Stimulated activated CD8-positive, alpha-beta memory T cell treated with anti-CD3 and anti-CD28 coated beads, Interleukin-7, amount 100 ng/mL, for 1 hour (primary cell): Measurements from ENCODE around the gene CPTP.
"Not testable (repeated sequence)": the region's sequence is repeated elsewhere in the genome, so short reads cannot be mapped to it uniquely, and the experiment has no call there.

Experiments
- DNase-seq, 2 donors: peaks; one replicate each; pipeline ENCODE4 v3.0.0-alpha.2; 2020; ENCODE audit warnings: low read depth in 2 of 2

Gene CPTP

DNA sequence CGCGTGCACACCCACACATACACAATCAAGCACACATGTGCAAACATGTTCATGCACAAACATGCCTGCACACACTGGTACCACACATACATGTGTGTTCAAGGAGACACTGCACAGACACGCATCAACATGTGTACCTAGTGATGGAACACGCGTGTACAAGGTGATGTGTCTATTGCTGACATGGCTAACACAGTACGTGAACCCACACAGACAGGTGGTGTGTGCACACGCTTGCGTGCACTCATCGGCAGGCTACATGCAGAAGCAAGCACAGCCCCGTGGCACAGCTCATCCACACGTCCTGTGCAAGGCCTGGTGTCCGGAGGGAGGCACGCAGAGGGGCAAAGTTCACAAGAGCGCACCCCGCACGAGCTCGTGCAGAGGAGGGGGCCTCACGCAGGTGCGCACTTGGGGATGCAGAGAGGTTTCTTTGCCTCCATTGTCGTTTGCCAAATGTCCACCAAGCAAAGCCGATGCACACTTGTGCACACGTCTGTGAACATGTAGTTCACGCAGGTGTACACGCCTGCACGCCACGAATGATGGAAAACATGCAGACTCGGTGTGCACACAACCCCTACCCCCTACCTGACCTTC is 17.8 kb upstream of the CPTP start:
- no peak for DNase-seq

DNA sequence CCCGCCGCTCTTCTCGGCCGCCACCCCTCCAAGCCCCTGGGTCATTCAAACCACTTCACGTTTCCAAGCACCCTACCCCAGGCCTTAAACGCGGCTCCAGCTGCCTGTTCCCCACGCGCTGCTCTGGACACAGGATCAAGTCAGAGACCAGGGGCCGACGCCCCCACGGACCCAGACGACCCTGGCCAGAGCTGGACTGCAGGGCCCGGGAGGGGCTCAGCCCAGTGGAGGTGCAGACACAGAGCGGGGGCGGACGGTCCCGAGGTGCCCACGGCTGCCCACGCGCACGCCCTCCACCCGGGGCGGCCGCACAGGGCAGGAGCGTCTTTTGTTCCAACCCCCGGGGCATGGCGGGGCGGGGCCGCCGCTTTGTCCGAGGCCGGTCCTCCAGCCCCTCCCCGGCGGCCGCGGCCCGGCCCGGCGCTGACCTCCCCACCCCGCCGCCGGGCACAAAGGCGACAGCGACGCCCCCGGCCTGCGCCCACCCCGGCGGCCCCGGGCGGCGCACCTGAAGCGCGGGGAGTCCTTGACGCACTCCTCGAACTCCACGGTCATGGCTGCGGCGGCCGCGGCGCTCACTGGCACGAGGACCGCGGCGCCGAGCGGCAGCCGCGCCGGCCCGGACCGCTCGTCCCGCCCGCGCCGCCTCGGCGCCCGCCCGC is 17.2 kb upstream of the CPTP start:
- DNase-seq, result no peak

DNA sequence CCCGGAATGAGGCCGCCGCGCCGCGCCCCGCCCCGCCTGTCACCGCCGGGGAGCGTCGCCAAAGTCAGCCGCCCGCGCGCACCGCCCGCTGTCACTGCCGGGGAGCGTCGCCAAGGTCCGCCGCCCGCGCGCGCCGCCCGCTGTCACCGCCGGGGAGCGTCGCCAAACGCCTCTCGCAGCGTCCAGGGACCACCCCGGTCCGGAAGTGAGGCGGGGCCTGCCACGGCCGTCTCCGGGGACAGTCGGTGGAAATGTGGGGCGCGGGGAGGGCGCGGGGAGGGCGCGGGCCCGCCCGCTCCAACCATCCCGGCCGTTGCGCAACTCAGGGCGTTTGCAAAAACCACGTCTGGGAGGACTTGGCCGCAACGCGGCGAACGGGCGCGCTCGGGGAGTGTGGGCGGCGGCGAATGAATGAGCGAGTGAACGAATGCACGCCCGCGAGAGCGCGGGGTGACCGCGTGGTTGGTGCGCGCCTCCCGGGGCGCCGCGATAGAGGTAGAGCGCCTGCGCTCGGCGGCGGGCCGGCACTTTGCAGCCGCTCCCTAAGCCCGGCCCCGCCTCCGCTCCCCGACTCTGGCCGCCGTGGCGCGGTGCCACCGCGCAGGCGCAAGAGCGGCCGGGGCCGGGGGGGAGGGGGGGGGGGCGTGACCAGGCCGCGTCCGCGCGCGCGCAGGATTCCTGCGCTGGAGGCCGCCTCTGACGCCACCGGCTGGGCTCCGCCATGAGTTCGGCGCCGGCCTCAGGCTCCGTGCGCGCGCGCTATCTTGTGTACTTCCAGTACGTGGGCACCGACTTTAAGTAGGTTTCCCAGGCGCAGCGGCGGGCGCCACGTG is 16.5 kb upstream of the CPTP start, which contains the start of the genes ACAP3 and PUSL1:
TSS of gene ACAP3 (minus strand) at position 8 of the 833 bp plus-strand sequence. CDS start 115 bp downstream, outside the sequence.
TSS of gene PUSL1 (plus strand) at position 675 of the 833 bp plus-strand sequence. CDS start at position 722, 47 bp downstream.
- peak; percentile 63 to 73 for DNase-seq

DNA sequence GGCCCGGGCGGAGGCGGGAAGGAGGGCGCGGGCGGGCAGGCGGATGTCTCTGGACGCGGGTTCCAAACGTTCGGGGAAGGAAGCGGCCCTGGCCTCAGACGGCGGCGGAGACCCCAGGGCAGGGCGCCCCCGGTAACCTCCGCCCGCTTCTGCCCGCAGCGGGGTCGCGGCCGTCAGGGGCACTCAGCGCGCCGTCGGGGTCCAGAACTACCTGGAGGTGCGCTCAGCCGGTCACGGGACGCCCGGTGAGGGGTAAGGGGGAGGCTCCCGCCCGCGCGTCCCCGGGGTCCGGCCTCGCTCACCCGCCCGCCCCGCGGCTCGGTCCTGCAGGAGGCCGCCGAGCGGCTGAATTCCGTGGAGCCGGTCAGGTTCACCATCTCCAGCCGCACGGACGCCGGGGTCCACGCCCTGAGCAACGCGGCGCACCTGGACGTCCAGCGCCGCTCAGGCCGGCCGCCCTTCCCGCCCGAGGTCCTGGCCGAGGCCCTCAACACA is 15.8 kb upstream of the CPTP start:
- DNase-seq, result no peak

DNA sequence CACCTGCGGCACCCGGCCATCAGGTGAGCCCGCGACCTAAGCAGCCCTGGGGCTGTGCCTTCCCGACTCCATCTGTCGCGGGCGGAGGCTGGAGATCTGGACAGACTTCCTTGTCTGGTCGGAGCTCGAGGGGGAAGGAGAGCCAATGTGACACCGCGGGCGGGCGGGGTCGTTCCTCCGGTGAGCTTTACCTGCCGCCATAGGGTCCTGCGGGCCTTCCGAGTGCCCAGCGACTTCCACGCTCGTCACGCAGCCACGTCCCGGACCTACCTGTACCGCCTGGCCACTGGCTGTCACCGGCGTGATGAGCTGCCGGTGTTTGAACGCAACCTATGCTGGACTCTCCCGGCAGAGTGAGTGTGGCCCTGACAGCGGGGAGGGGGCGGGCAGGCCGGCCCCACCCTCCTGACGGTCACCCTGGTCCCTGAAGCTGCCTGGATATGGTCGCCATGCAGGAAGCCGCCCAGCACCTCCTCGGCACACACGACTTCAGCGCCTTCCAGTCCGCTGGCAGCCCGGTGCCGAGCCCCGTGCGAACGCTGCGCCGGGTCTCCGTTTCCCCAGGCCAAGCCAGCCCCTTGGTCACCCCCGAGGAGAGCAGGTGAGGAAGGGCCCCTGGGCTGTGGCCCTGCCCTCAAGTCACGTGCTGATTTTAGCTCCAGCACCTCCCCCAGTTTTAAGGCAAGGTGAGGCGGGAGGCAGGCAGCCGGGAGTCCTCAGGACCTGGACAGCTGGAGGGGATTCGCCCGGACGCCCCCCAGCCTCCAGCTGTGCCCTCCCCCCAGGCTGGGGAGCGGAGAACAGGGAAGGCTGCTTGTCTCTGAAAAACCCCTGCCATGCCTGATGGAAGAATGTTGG is 15.1 kb upstream of the CPTP start:
- no peak for DNase-seq

DNA sequence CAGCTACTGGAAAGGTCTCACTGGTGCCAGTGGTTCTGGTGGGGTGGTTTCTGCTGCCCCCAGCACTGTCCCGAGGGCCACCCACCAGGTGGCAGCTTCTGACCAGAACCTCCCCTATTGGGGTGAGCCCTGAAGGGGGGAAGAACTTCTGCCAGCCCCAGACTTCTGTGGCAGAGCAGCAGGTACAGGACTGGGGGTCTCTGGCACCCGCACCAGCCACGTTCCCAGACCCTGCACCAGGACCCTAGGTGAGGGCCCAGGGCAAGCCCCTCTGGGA is 14.6 kb upstream of the CPTP start:
- DNase-seq, result no peak

DNA sequence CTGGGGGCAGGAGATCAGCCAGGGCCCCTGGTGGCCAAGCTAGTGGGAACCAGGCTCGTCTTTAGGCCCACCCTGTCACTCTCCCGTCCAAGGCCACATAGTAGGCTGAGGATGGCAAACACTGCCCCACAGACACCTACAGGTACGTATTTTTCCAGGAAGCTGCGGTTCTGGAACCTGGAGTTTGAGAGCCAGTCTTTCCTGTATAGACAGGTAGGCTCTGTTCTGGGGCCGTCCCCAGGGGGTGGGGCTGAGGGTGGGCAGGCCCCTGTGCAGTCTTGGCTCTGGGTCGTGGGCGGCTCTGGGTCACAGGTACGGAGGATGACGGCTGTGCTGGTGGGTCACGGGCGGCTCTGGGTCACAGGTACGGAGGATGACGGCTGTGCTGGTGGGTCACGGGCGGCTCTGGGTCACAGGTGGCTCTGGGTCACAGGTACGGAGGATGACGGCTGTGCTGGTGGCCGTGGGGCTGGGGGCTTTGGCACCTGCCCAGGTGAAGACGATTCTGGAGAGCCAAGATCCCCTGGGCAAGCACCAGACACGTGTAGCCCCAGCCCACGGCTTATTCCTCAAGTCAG is 14.0 kb upstream of the CPTP start:
- no peak for DNase-seq

DNA sequence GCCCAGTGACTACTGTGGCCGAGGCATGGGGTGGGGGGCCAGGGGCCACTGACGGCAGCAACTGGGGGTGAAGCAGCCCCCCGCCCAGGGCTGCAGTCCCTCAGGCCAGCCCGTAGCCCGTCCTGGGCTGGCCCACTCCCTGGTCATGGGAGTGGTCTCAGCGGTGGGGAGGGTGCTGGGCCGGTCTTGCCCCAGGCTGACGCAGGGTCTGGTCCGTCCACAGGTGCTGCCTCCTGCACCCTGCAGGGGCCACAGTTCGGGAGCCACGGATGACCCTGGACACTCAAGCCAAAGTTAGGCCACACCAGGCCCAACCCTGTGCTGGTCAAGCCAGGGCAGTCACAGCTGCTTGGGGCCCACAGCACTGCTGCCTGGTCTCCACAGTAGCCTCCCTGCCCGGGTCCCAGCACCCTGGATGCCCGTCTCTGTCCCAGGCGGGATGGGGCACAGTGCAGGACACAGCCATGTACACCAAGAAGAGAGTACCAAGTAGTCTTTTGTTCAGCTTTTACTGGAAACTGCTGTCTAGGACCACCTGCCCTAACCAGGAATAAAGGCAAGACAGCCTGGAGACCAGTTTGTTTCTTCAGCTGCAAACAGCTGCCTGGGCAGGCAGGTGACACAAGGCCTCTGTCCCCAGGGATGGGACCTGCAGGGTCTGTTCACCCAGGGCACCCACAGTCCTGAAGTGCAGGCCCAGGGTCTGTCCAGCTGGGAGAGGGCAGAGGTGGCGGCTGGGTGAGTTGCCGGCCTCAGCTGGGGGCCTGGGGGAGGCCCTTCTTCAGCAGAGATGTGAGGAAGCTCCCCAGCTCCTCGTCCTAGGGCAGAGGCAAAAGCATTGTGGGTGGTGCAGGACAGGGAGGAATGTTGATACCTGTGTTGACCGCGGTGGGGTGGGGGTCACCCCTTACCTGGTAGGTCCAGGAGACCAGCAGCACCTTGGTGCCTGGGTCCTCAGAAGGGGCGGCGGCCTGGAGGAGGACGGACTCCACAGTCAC is 13.2 kb upstream of the CPTP start:
- DNase-seq, result no peak

DNA sequence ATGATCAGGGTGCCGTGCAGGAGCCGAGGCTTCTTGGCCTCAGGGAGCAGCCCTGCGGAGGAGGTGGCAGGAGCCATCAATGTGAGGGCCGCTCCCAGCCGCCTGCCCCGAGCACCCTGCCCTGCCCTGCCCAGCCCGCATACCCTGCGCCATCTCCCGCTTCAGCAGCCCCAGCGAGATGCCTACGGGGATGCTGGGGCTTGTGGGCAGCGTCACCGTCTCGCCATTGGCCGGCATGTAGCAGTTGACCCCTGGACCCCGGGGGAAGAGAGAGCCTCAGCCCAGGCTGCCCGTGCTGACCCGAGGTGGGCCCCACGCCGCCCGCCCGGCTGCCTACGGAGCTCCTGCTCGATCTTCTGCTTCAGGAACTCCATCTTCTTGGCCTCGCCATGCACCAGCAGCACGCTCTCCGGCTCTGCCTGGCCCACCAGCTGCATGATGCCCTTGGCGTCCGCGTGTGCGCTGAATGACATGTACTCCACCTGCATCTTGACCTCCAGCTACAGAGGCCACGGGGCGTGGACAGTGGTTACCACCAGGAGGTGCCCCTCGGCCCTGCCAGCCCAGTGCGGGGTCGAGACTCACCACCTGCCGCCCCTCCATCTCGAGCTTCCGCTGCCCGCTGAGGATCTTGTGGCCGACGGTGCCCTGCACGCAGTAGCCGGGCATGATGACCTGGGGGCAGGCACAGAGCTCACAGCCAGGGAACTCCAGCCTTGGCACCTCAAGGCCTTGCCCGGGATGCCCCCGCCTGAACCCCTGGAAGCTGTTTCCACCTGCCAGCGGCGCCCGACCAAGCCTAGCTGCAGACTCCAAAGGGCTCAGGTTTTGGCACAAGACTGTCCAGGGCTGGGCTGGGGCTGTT is 11.9 kb upstream of the CPTP start:
- DNase-seq, result no peak

DNA sequence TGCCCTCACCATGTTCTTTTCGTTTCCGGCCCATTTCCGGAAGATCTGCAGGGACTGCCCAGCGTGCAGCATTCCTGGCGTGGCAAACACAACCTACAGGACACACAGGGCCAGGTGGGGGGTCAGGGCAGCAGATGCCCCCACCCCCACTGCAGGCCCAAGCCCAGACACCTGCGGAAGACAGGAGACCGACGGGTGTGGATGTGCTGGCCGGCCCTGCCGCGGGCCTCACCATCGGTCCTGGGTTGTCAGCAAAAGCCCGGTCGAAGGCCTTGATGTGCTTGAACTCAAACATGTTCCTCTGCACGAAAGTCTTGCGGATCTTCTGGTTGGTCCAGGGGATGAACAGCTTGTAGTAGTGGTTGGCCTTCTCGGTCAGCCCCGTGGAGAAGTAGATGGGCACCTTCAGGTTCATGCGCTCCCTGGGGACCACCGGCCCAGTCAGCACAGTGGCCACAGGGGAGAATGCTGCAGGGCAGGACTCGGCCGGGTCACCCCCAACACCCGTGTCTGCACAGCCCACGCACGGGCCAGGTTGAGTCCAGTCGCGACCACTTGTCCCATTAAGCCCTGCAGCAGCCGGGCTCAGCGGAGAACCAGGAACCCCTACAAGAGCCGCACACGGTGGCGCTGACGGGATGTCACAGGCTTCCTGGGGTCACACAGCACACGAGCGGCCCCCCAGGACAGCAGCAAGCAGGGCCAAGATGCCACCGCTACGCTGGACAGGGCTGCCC is 10.9 kb upstream of the CPTP start:
- no peak for DNase-seq

DNA sequence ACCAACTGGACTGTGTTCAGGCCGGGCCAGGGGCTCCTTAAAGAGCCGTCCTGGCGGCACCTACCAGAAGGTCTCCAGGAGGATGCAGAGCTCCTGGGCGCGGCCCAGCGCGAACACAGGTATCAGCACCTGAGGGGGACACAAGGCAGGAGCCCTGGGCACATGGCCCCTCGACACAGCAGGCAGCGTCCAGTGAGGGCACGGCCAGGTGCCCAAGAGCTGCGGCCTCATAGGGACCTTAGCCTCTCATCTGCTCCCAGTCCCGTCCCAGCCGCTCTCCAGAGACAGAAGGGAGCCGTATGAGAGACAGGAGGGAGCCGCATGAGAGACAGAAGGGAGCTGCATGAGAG is 10.4 kb upstream of the CPTP start:
- DNase-seq, result no peak

DNA sequence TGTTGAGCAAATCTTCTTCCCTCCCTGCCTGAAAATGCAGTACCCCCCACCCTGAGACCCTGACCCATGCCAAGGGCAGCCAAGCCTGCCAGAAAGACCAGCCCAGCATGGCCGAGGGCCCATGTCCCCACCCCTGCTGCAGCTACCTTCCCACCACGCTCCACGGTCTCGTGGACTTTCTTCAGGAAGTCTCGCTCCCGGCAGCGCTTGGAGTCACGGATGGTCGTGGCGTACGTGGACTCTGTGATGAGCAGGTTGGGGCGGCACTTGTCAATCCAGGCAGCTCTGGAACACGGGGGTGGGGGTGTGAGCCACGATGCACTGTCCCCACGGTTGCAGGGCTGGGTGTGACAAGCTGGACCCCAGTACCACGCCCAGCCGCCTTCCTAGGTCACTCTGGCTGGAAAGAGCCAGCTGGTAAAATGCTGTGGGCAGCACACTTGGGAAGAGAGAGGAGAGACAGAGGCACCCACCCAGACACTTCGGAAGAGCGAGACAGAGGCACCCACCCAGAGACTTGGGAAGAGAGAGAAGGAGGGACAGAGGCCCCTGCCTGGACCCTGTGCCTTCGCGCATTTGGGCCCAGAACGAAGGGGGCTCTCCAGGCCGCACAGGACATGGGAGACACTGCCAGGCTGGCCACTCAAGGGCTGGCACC is 9.8 kb upstream of the CPTP start:
- DNase-seq, result no peak

DNA sequence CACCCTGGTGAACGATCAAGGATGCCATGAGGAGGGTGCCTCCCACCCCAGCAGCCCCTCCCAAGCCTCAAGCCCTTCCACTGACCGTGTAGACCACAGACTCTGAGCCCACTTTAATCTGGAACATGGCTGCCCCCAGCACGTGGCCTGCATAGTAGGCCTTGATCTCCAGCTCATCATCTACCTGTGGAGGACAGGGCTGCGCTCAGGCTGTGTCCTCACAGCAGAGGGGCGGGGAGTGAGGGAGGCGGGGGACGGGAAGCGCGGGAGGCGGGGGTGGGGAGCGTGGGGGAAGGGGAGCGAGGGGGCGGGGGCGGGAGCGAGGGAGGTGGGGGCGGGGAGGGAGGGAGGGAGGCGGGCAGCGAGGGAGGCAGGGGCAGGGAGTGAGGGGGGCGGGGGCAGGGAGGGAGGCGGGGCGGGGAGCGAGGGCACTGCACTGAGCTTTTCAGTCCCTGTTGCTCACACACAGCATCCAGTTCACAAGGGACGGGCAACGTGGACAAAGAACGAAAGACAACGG is 9.1 kb upstream of the CPTP start:
- no peak for DNase-seq

DNA sequence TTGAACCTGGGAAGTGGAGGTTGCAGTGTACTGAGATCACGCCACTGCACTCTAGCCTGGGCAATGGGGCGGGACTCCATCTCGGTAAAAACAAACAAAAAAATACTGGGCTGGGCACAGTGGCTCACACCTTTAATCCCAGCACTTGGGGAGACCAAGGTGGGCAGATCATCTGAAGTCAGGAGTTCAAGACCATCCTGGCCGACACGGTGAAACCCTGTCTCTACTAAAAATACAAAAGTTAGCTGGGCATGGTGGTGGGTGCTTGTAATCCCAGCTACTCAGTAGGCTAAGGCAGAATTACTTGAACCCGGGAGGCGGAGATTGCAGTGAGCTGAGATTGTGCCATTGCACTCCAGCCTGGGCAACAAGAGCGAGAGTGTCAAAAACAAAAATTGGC is 8.4 kb upstream of the CPTP start:
- not testable (repeated sequence) for DNase-seq

DNA sequence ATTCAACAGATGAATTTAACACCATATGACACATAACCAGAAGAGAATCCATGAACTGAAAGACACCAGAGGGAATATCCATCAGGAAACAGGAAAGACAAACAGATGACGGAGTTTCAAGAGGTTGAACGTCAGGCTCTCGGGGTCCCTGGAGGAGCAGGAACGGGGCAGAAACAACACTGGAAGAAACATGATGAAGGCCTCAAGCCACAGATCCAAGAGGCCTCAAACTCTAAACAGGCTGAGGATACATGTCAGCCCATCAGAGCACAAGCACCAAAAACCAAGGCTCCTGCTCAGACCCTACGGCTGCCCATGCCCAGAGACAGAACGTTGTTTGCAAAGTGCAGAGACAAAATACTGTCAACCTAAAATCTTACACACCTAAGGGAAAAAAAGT is 7.2 kb upstream of the CPTP start:
- no peak for DNase-seq

DNA sequence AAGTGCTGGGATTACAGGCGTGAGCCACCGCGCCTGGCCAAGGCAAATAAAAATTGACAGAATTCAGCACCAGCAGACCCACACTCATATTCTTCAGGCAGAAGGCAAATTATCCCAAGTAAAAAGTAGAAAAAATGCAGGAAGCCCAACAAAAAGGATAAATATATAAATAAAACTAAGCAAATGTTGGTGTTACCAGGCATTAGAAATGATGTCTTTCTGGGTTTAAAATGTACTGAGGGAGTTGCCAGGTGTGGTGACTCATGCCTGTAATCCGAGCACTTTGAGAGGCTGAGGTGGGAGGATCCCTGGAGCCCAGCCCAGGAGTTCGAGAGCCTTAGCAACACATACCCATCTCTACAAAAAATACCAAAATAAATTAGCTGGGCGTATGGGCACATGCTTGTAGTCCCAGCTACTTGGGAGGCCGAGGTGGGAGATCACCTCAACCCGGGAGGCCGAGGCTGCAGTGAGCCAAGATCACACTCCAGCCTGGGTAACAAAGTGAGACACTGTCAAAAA is 6.4 kb upstream of the CPTP start:
- no peak for DNase-seq

DNA sequence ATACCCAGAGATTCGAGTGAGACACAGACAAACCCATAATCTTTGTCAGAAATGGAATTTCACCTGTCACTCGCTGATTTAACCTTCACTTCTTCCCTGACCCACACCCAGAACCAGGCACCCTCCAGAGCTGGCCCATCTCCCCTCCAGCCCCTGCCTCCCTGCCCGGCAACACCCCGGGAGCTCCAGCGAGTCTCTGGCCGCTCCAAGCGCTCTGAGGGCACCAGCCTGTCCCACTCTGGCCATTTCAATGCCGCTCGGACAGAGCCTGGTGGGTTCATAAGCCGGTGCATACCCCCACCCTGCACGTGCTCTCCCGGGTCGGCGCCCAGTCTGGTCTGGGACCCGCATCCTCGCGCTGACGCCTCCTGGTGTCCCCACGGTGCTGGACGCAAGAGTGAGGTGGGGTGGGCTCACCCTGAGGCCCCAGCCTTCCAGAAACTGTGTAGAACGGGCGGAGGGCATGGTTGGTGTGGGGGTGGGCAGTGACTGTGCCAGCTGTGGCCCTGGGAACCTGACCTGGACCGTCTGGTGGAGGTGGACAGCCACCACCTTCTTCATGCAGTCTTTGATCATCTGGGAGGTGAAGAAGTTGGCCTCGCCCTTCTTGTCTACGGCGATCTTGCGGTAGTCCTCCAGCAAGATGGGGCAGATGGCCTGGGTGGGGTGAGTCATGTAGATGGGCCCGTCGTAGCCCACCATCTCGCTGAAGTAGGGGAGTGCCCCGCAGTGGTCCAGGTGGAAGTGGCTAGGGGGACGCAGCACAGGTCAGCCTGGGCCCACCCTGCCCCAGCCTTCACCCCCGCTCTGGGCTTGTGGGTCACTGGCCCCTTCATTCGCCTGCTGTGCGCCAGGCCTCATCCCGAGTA is 5.6 kb upstream of the CPTP start:
- DNase-seq, result no peak
